Keratinocyte (primary cell): ENCODE measurements around the gene ABLIM2. TPM values are rescaled to one million over a fixed set of nuclear protein-coding genes. Genes with fewer than 3 reads are reported as not detected.

Source experiments
- DNase-seq: peaks from one replicate; pipeline ENCODE4 v3.0.0-alpha.2; 2011; ENCODE audit warnings: low read depth, missing footprints, low spot score
- FAIRE-seq: peaks from 2 replicates; lab custom pipeline; 2011; peaks lifted over from hg19 to GRCh38; lab: Jason Lieb, UNC
- H2AFZ ChIP-seq: 2 replicates; pipeline ENCODE4 v1.6.0; 2012; ENCODE audit warnings: low read length, control low read depth, inconsistent platforms; ENCODE audit not compliant: control insufficient read depth
- H3K27ac ChIP-seq: 2 replicates; pipeline ENCODE4 v1.5.1; 2011; ENCODE audit warnings: low read length; ENCODE audit not compliant: control insufficient read depth, insufficient read depth
- H3K27me3 ChIP-seq: 3 replicates; pipeline ENCODE4 v1.6.0; 2011; ENCODE audit warnings: low read length; ENCODE audit not compliant: control insufficient read depth, insufficient read depth; ENCODE audit errors: extremely low read depth
- H3K36me3 ChIP-seq, 2 experiments: 2 replicates in 1 of 2; 3 replicates in 1 of 2; pipeline ENCODE4 v1.5.1; 2011; ENCODE audit warnings: low read length in 2 of 2, mild to moderate bottlenecking in 1 of 2; ENCODE audit not compliant: control insufficient read depth in 2 of 2, insufficient read depth in 2 of 2; ENCODE audit errors: extremely low read depth in 1 of 2
- H3K4me1 ChIP-seq: 3 replicates; pipeline ENCODE4 v1.5.1; 2011; ENCODE audit warnings: low read length; ENCODE audit not compliant: control insufficient read depth, insufficient read depth; ENCODE audit errors: extremely low read depth
- H3K4me2 ChIP-seq: 3 replicates; pipeline ENCODE4 v1.6.0; 2011; ENCODE audit warnings: low read depth, low read length; ENCODE audit not compliant: control insufficient read depth, insufficient read depth; ENCODE audit errors: extremely low read depth
- H3K4me3 ChIP-seq, 3 experiments: fragments of 200-600 bp in 1 of 3; sonication (generic) in 1 of 3; 2 replicates in 2 of 3; 3 replicates in 1 of 3; pipeline ENCODE4 v1.5.1; 2011 to 2016; ENCODE audit warnings: low read length in 3 of 3, mild to moderate bottlenecking in 3 of 3, control low read depth in 2 of 3, inconsistent platforms in 1 of 3, low read depth in 1 of 3, mixed read lengths in 1 of 3, mixed run types in 1 of 3, moderate library complexity in 1 of 3; ENCODE audit not compliant: control insufficient read depth in 2 of 3, insufficient read depth in 2 of 3; ENCODE audit errors: extremely low read depth in 1 of 3
- H3K79me2 ChIP-seq: 2 replicates; pipeline ENCODE4 v1.6.0; 2012; ENCODE audit warnings: low read length; ENCODE audit not compliant: control insufficient read depth, insufficient read depth
- H3K9ac ChIP-seq: 3 replicates; pipeline ENCODE4 v1.6.0; 2011; ENCODE audit warnings: low read length; ENCODE audit not compliant: control insufficient read depth, insufficient read depth; ENCODE audit errors: extremely low read depth
- H3K9me1 ChIP-seq: 3 replicates; pipeline ENCODE4 v1.6.0; 2011; ENCODE audit warnings: low read length; ENCODE audit not compliant: control insufficient read depth, insufficient read depth; ENCODE audit errors: extremely low read depth
- H3K9me3 ChIP-seq: 2 replicates; pipeline ENCODE4 v1.5.1; 2012; ENCODE audit warnings: low read depth, low read length; ENCODE audit not compliant: control insufficient read depth
- H4K20me1 ChIP-seq: 3 replicates; pipeline ENCODE4 v1.6.0; 2011; ENCODE audit warnings: low read length; ENCODE audit not compliant: control insufficient read depth, insufficient read depth; ENCODE audit errors: extremely low read depth
- CTCF ChIP-seq, 3 experiments: IDR thresholded peaks in 1 of 3; conservative IDR thresholded peaks in 1 of 3; optimal IDR thresholded peaks in 1 of 3; 2 replicates in 2 of 3; 3 replicates in 1 of 3; pipeline versions ENCODE3 to v1.5.1; 2011; ENCODE audit warnings: low read length in 3 of 3, mild to moderate bottlenecking in 3 of 3, moderate library complexity in 2 of 3, control low read depth in 1 of 3, inconsistent platforms in 1 of 3; ENCODE audit not compliant: insufficient read depth in 2 of 3; ENCODE audit errors: extremely low read depth in 1 of 3
- EZH2 ChIP-seq: IDR thresholded peaks from one replicate; pipeline ENCODE4 v1.6.1; 2012; ENCODE audit warnings: inconsistent platforms, mild to moderate bottlenecking, low read length, moderate library complexity
- dilution Hi-C: fragments of 300-500 bp; cut with MboI; formaldehyde crosslinking; loops from one replicate; pipeline ENCODE4 v1.7.0; 2020; ENCODE audit warnings: low sequenced_read_pairs; ENCODE audit not compliant: extremely low pct_ligation_motif_present
- polyA plus RNA-seq, 5 experiments: library from polyadenylated mRNA; depleted of rRNA in 3 of 5; stranded (reverse) in 3 of 5; stranded (forward) in 1 of 5; unstranded in 1 of 5; fragments of >200 nt; gene quantifications; 1 replicate in 1 of 5; 2 replicates in 3 of 5; 3 replicates in 1 of 5; pipeline versions ENCODE4 v1.2.1 to v1.2.3, GENCODE V29; 2011 to 2012; ENCODE audit warnings: missing spikeins in 2 of 5, low read depth in 1 of 5, low replicate concordance in 1 of 5

Gene ABLIM2
- polyA plus RNA-seq, 1 donor (not counting 4 experiments of a cell fraction or from before 2014, with no cell fraction given): 0.94 TPM

- Histone ChIP-seq H4K20me1 (no peaks in the 10 kb centered on the region), H3K79me2 (no peaks in the 10 kb centered on the region), H3K9me3 (peaks cover 4% of the 10 kb centered on the region), H3K36me3 (no peaks in the 10 kb centered on the region), H3K4me3 (no peak overlapping the region), H3K27ac (no peak overlapping the region), H3K27me3 (no peaks in the 10 kb centered on the region), H3K4me1 (peaks cover 26% of the 10 kb centered on the region), H3K9me1 (no peaks in the 10 kb centered on the region), H3K9ac (no peak overlapping the region), H3K4me2 (no peak overlapping the region), H2AFZ (no peak overlapping the region)
- dilution Hi-C loops: no loop called here
- no peak for DNase-seq
- no peak for FAIRE-seq
- TF ChIP-seq EZH2 (no peak), CTCF (optimal IDR thresholded peaks at IDR 0.05 in 1 of 3, IDR thresholded peaks at IDR 0.05 in 1 of 3, conservative IDR thresholded peaks at IDR 0.05 in 1 of 3; ENCODE audit: extremely low read depth in 1 of 3, insufficient read depth in 2 of 3, low read length in 3 of 3) (no peak)
Measured at GRCh38 chr4:8165374-8165896, 6.8 kb upstream of the ABLIM2 start.

- Histone ChIP-seq H3K36me3 (no peaks in the 10 kb centered on the region), H3K27me3 (no peaks in the 10 kb centered on the region), H3K9ac (no peak overlapping the region), H3K27ac (peak overlapping the region; percentile 16), H3K4me2 (no peak overlapping the region), H3K9me1 (no peaks in the 10 kb centered on the region), H3K79me2 (no peaks in the 10 kb centered on the region), H3K4me3 (no peak overlapping the region), H3K9me3 (peaks cover 4% of the 10 kb centered on the region), H3K4me1 (peaks cover 26% of the 10 kb centered on the region), H2AFZ (no peak overlapping the region), H4K20me1 (no peaks in the 10 kb centered on the region)
- TF ChIP-seq CTCF (optimal IDR thresholded peaks at IDR 0.05 in 1 of 3, IDR thresholded peaks at IDR 0.05 in 1 of 3, conservative IDR thresholded peaks at IDR 0.05 in 1 of 3; ENCODE audit: extremely low read depth in 1 of 3, insufficient read depth in 2 of 3, low read length in 3 of 3): no peak
- TF ChIP-seq EZH2: no peak
- dilution Hi-C loops: no loop called here
- FAIRE-seq: no peak
- no peak for DNase-seq
Measured at GRCh38 chr4:8164687-8165086, 6.1 kb upstream of the ABLIM2 start.
